ENCODE measurements around the gene C6orf141.

DNA sequence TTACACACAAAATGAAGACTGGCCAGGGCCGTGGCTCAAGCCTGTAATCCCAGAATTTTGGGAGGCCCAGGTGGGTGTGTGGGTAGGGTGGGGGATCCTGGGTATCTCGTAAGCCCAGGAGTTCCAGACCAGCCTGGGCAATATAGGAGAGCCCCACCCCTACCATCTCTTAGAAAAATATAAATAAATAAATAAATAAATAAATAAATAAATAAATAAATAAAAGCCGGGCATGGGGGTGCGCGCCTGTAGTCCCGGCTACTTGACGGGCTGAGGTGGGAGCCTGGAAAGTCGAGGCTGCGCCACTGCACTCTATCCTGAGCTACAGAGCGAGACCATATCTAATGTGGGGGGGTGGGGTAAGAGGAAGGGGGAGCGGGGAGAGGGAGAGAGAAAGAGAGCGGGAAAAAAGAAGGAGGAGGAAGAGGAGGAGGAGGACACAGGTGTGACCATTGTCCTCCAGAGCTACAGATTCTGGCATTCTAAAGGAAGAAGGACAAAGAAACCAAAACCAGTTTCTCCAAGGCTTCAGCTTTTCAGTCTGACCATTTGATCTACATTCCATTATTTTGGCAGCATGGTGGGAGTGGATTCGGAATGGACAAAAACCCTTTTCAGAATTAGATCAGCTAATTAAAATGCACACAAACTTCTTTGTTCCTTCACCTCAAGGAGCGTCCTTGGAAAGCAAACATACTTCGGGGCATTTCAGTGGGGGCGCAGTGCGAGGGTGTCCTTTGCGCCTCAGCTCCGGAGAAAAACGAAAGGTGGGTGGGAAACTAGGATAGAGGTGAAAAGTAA is 577 bp upstream of the C6orf141 start:
- TF ChIP-seq RARB (CRISPR knock-in tag; IDR thresholded peaks at IDR 0.05) (no peak), ZFP30 (CRISPR knock-in tag; IDR thresholded peaks at IDR 0.05) (no peak), ARNTL (CRISPR knock-in tag; IDR thresholded peaks at IDR 0.05; ENCODE audit: borderline replicate concordance, low read depth) (no peak), ZFP3 (CRISPR knock-in tag; IDR thresholded peaks at IDR 0.05) (no peak), ZNF565 (CRISPR knock-in tag; conservative IDR thresholded peaks at IDR 0.05; ENCODE audit: low read depth) (no peak), OSR1 (CRISPR knock-in tag; IDR thresholded peaks at IDR 0.05) (no peak), TOX (CRISPR knock-in tag; IDR thresholded peaks at IDR 0.05; ENCODE audit: borderline replicate concordance) (no peak)
- TF ChIP-seq, protein P1, sequence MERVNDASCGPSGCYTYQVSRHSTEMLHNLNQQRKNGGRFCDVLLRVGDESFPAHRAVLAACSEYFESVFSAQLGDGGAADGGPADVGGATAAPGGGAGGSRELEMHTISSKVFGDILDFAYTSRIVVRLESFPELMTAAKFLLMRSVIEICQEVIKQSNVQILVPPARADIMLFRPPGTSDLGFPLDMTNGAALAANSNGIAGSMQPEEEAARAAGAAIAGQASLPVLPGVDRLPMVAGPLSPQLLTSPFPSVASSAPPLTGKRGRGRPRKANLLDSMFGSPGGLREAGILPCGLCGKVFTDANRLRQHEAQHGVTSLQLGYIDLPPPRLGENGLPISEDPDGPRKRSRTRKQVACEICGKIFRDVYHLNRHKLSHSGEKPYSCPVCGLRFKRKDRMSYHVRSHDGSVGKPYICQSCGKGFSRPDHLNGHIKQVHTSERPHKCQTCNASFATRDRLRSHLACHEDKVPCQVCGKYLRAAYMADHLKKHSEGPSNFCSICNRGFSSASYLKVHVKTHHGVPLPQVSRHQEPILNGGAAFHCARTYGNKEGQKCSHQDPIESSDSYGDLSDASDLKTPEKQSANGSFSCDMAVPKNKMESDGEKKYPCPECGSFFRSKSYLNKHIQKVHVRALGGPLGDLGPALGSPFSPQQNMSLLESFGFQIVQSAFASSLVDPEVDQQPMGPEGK (CRISPR knock-in tag; IDR thresholded peaks at IDR 0.05; ENCODE audit: borderline replicate concordance) = no peak
- TF ChIP-seq, protein P2, sequence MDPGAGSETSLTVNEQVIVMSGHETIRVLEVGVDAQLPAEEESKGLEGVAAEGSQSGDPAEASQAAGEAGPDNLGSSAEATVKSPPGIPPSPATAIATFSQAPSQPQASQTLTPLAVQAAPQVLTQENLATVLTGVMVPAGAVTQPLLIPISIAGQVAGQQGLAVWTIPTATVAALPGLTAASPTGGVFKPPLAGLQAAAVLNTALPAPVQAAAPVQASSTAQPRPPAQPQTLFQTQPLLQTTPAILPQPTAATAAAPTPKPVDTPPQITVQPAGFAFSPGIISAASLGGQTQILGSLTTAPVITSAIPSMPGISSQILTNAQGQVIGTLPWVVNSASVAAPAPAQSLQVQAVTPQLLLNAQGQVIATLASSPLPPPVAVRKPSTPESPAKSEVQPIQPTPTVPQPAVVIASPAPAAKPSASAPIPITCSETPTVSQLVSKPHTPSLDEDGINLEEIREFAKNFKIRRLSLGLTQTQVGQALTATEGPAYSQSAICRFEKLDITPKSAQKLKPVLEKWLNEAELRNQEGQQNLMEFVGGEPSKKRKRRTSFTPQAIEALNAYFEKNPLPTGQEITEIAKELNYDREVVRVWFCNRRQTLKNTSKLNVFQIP (CRISPR knock-in tag; IDR thresholded peaks at IDR 0.05; ENCODE audit: borderline replicate concordance, low read depth) = no peak
- TF ChIP-seq, protein P3, sequence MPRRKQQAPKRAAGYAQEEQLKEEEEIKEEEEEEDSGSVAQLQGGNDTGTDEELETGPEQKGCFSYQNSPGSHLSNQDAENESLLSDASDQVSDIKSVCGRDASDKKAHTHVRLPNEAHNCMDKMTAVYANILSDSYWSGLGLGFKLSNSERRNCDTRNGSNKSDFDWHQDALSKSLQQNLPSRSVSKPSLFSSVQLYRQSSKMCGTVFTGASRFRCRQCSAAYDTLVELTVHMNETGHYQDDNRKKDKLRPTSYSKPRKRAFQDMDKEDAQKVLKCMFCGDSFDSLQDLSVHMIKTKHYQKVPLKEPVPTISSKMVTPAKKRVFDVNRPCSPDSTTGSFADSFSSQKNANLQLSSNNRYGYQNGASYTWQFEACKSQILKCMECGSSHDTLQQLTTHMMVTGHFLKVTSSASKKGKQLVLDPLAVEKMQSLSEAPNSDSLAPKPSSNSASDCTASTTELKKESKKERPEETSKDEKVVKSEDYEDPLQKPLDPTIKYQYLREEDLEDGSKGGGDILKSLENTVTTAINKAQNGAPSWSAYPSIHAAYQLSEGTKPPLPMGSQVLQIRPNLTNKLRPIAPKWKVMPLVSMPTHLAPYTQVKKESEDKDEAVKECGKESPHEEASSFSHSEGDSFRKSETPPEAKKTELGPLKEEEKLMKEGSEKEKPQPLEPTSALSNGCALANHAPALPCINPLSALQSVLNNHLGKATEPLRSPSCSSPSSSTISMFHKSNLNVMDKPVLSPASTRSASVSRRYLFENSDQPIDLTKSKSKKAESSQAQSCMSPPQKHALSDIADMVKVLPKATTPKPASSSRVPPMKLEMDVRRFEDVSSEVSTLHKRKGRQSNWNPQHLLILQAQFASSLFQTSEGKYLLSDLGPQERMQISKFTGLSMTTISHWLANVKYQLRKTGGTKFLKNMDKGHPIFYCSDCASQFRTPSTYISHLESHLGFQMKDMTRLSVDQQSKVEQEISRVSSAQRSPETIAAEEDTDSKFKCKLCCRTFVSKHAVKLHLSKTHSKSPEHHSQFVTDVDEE (CRISPR knock-in tag; IDR thresholded peaks at IDR 0.05) = no peak
